Measurements from ENCODE around the gene FAM187B.

DNA sequence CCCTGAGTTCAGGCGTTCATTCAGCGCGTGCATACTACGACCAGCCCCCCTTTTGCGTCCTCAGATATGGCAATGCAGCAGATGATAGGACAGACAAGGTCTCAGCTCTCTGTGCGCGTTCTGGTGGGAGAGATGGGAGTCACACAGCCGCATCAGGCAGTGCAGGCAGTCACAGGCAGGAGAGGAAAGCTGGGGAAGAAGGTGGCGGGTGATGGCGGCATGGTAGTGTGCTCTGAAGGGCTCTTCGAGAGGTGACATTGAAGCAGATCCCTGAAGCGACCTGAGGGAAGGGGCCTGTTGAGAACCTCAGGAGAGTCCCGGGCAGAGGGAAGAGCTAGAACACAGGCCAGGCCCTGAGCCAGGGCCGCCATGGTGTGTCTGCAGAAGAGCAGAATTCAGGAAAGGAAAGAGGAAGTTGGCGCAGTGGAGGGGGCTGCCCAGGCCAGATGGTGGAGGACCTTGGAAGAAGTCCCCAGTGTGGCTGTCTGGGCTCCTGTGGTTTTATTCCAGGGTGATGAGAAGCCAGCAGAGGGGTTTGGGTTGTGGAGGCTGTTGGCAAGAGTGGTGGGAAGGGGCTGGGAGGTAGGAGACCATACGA is 43.7 kb upstream of the FAM187B start:
- TF ChIP-seq POLR2AphosphoS5 (IDR thresholded peaks at IDR 0.05; ENCODE audit: low read depth, low read length) (no peak), TAF1 (IDR thresholded peaks at IDR 0.05; ENCODE audit: borderline replicate concordance, insufficient read depth, low read length) (no peak)
- TF ChIP-seq, protein P1, sequence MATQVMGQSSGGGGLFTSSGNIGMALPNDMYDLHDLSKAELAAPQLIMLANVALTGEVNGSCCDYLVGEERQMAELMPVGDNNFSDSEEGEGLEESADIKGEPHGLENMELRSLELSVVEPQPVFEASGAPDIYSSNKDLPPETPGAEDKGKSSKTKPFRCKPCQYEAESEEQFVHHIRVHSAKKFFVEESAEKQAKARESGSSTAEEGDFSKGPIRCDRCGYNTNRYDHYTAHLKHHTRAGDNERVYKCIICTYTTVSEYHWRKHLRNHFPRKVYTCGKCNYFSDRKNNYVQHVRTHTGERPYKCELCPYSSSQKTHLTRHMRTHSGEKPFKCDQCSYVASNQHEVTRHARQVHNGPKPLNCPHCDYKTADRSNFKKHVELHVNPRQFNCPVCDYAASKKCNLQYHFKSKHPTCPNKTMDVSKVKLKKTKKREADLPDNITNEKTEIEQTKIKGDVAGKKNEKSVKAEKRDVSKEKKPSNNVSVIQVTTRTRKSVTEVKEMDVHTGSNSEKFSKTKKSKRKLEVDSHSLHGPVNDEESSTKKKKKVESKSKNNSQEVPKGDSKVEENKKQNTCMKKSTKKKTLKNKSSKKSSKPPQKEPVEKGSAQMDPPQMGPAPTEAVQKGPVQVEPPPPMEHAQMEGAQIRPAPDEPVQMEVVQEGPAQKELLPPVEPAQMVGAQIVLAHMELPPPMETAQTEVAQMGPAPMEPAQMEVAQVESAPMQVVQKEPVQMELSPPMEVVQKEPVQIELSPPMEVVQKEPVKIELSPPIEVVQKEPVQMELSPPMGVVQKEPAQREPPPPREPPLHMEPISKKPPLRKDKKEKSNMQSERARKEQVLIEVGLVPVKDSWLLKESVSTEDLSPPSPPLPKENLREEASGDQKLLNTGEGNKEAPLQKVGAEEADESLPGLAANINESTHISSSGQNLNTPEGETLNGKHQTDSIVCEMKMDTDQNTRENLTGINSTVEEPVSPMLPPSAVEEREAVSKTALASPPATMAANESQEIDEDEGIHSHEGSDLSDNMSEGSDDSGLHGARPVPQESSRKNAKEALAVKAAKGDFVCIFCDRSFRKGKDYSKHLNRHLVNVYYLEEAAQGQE (IDR thresholded peaks at IDR 0.05; ENCODE audit: insufficient read depth in 1 of 2, low read depth in 2 of 2, low read length in 2 of 2): no peak
